Neural cell (in vitro differentiated cells): ENCODE data around the gene TPRA1.

Experiments
- CTCF ChIP-seq: fragments of 450-650 bp; IDR thresholded peaks from 2 replicates; pipeline ENCODE4 v1.5.1; 2014; ENCODE audit warnings: antibody characterized with exemption, mild to moderate bottlenecking, moderate library complexity; ENCODE audit not compliant: poor library complexity, severe bottlenecking
- EP300 ChIP-seq: fragments of 450-650 bp; conservative IDR thresholded peaks from 2 replicates; pipeline ENCODE4 v1.6.1; 2014; ENCODE audit warnings: antibody characterized with exemption, mild to moderate bottlenecking, moderate library complexity; ENCODE audit not compliant: poor library complexity, severe bottlenecking
- EZH2 ChIP-seq: fragments of 200-600, 300-800 bp; shearing (Covaris generic), sonication (generic); IDR thresholded peaks from 2 replicates; pipeline ENCODE4 v1.6.1; 2014; ENCODE audit warnings: antibody characterized with exemption, low read length, borderline replicate concordance, mild to moderate bottlenecking; ENCODE audit not compliant: insufficient read depth, poor library complexity, severe bottlenecking
- MXI1 ChIP-seq: fragments of 450-650 bp; conservative IDR thresholded peaks from 2 replicates; pipeline ENCODE4 v1.6.1; 2014; ENCODE audit warnings: antibody characterized with exemption, mild to moderate bottlenecking; ENCODE audit not compliant: poor library complexity, severe bottlenecking
- POLR2AphosphoS5 ChIP-seq: IDR thresholded peaks from 2 replicates; pipeline ENCODE4 v1.6.1; 2012

GRCh38 chr3:127532561-127533203 lies 57.9 kb downstream of the TPRA1 start:
- TF ChIP-seq CTCF = no peak
- TF ChIP-seq POLR2AphosphoS5 = no peak
- TF ChIP-seq EZH2 = no peak
- TF ChIP-seq MXI1 = no peak
- no peak for TF ChIP-seq EP300
